ENCODE results near the gene MRPL55. TPM values are rescaled to one million over a fixed set of nuclear protein-coding genes. Genes with fewer than 3 reads are reported as not detected.

Gene MRPL55
- total RNA-seq, 1 experiment from 2014 or later: 63.7 TPM

DNA sequence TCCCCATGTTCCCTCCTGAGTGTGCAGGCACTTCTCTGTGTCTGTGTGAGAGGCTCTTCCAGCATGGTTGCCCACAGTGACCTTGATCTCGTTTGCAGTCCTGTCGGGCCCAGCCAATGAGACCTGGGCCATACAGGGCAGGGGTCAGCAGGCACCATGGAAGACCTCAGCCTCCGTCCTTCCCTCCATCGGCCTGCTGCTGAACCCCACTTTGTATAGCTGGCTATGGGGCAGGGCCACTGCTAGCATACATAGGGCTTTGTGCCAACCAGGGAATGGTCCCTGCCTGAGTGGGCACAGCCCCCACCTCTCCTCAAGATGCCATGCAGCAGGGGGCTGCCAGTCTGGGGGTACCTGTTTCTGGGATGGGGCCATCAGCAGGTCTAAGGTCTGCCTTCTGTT, 9.8 kb downstream of the MRPL55 start:
- intact Hi-C loops (cut with micrococcal nuclease; ENCODE audit: unreplicated experiment): no loop called here
- BruUV-seq (replicated peaks): no TSS peak
- ChIA-PET POLR2A (no interaction called here), CTCF (no interaction called here)
- H3K27me3 Mint-ChIP-seq (ENCODE audit: insufficient read depth, unreplicated experiment): no peaks in the 10 kb centered on the region
- peaks cover 10% of the 10 kb centered on the region for H3K4me1 Mint-ChIP-seq (ENCODE audit: low read depth, unreplicated experiment)
- peaks cover 17% of the 10 kb centered on the region for H3K9me3 Mint-ChIP-seq (ENCODE audit: unreplicated experiment)
- H3K9me3 ChIP-seq: 0 out of 2 replicates have a peak, but pooled peaks cover 3% of the 10 kb centered on the region
- no peak overlapping the region for H3K4me3 ChIP-seq (ENCODE audit: low read depth, low read length)
- H3K27me3 ChIP-seq (replicated peaks; ENCODE audit: control insufficient read depth, insufficient read depth, low read length): no peaks in the 10 kb centered on the region
- TF ChIP-seq, protein P1, sequence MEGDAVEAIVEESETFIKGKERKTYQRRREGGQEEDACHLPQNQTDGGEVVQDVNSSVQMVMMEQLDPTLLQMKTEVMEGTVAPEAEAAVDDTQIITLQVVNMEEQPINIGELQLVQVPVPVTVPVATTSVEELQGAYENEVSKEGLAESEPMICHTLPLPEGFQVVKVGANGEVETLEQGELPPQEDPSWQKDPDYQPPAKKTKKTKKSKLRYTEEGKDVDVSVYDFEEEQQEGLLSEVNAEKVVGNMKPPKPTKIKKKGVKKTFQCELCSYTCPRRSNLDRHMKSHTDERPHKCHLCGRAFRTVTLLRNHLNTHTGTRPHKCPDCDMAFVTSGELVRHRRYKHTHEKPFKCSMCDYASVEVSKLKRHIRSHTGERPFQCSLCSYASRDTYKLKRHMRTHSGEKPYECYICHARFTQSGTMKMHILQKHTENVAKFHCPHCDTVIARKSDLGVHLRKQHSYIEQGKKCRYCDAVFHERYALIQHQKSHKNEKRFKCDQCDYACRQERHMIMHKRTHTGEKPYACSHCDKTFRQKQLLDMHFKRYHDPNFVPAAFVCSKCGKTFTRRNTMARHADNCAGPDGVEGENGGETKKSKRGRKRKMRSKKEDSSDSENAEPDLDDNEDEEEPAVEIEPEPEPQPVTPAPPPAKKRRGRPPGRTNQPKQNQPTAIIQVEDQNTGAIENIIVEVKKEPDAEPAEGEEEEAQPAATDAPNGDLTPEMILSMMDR (IDR thresholded peaks at IDR 0.05; ENCODE audit: insufficient read depth in 1 of 2, low read depth in 1 of 2, low read length in 1 of 2, severe bottlenecking in 1 of 2, unreplicated experiment in 1 of 2): no peak
- H3K4me3 Mint-ChIP-seq (ENCODE audit: unreplicated experiment): no peak overlapping the region
- H3K27ac Mint-ChIP-seq (ENCODE audit: unreplicated experiment): peak overlapping the region; percentile 8
- H3K4me1 ChIP-seq: peaks cover 17% of the 10 kb centered on the region
- DNase-seq: peak in 1 of 2 experiments; percentile 32
- H3K36me3 ChIP-seq (ENCODE audit: control insufficient read depth, insufficient read depth, low read length): peaks cover 4% of the 10 kb centered on the region
- peaks cover 86% of the 10 kb centered on the region for H3K36me3 Mint-ChIP-seq (ENCODE audit: insufficient read depth, unreplicated experiment)

DNA sequence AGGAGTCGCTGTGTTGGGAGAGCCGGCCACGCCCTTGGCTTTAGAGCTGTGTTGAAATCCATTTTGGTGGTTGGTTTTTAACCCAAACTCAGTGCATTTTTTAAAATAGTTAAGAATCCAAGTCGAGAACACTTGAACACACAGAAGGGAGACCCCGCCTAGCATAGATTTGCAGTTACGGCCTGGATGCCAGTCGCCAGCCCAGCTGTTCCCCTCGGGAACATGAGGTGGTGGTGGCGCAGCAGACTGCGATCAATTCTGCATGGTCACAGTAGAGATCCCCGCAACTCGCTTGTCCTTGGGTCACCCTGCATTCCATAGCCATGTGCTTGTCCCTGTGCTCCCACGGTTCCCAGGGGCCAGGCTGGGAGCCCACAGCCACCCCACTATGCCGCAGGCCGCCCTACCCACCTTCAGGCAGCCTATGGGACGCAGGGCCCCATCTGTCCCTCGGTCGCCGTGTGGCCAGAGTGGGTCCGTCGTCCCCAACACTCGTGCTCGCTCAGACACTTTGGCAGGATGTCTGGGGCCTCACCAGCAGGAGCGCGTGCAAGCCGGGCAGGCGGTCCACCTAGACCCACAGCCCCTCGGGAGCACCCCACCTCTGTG, 10.7 kb downstream of the MRPL55 start:
- Histone ChIP-seq H3K4me3 (ENCODE audit: low read depth, low read length) (no peak overlapping the region), H3K27me3 (replicated peaks; ENCODE audit: control insufficient read depth, insufficient read depth, low read length) (no peaks in the 10 kb centered on the region), H3K36me3 (ENCODE audit: control insufficient read depth, insufficient read depth, low read length) (peaks cover 7% of the 10 kb centered on the region), H3K4me1 (peaks cover 9% of the 10 kb centered on the region; the same call in 1 of the 2 replicates), H3K9me3 (0 out of 2 replicates have a peak, but pooled peaks cover 3% of the 10 kb centered on the region)
- Mint-ChIP-seq H3K27ac (ENCODE audit: unreplicated experiment) (no peak overlapping the region), H3K9me3 (ENCODE audit: unreplicated experiment) (peaks cover 21% of the 10 kb centered on the region), H3K4me1 (ENCODE audit: low read depth, unreplicated experiment) (peaks cover 6% of the 10 kb centered on the region), H3K4me3 (ENCODE audit: unreplicated experiment) (no peak overlapping the region), H3K36me3 (ENCODE audit: insufficient read depth, unreplicated experiment) (peaks cover 87% of the 10 kb centered on the region), H3K27me3 (ENCODE audit: insufficient read depth, unreplicated experiment) (no peaks in the 10 kb centered on the region)
- BruUV-seq (replicated peaks): TSS peak; percentile 76
- POLR2A ChIA-PET: no interaction called here
- TF ChIP-seq, protein P1 (IDR thresholded peaks at IDR 0.05; ENCODE audit: insufficient read depth in 1 of 2, low read depth in 1 of 2, low read length in 1 of 2, severe bottlenecking in 1 of 2, unreplicated experiment in 1 of 2): no peak
- intact Hi-C loops (cut with micrococcal nuclease; ENCODE audit: unreplicated experiment): no loop called here
- CTCF ChIA-PET: no interaction called here
- DNase-seq: peak in 1 of 2 experiments; percentile 28

DNA sequence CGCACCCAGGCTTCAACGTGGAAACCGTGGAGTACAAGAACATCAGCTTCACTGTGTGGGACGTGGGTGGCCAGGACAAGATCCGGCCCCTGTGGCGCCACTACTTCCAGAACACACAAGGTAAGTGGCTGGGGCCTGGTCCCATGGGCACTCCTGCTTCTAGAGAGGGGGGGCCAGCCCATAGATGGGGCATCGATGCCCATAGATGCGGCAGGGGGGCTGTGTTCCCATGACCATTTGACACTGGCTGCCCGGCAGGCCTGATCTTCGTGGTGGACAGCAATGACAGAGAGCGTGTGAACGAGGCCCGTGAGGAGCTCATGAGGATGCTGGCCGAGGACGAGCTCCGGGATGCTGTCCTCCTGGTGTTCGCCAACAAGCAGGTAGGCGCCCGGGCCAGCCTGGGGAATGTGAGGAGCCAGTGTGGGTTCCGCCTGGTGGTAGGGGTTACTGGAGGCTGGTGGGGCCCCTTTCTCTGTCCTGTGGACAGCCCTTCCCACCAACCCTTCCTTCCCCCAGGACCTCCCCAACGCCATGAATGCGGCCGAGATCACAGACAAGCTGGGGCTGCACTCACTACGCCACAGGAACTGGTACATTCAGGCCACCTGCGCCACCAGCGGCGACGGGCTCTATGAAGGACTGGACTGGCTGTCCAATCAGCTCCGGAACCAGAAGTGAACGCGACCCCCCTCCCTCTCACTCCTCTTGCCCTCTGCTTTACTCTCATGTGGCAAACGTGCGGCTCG, 11.6 kb downstream of the MRPL55 start:
- Mint-ChIP-seq H3K27me3 (ENCODE audit: insufficient read depth, unreplicated experiment) (no peaks in the 10 kb centered on the region), H3K9me3 (ENCODE audit: unreplicated experiment) (peaks cover 21% of the 10 kb centered on the region), H3K27ac (ENCODE audit: unreplicated experiment) (no peak overlapping the region), H3K4me3 (ENCODE audit: unreplicated experiment) (no peak overlapping the region), H3K4me1 (ENCODE audit: low read depth, unreplicated experiment) (peaks cover 6% of the 10 kb centered on the region), H3K36me3 (ENCODE audit: insufficient read depth, unreplicated experiment) (peaks cover 90% of the 10 kb centered on the region)
- CTCF ChIA-PET: interaction anchor here (0.5 kb wide), 1 partner anchor 67 kb away, joined by 5 read pairs; no protein-coding TSS in a partner anchor
- Histone ChIP-seq H3K4me3 (ENCODE audit: low read depth, low read length) (no peak overlapping the region), H3K9me3 (peaks cover 9% of the 10 kb centered on the region; the same call in 1 of the 2 replicates), H3K27me3 (replicated peaks; ENCODE audit: control insufficient read depth, insufficient read depth, low read length) (no peaks in the 10 kb centered on the region), H3K36me3 (ENCODE audit: control insufficient read depth, insufficient read depth, low read length) (peaks cover 9% of the 10 kb centered on the region), H3K4me1 (peaks cover 16% of the 10 kb centered on the region)
- TF ChIP-seq, protein P1 (IDR thresholded peaks at IDR 0.05; ENCODE audit: insufficient read depth in 1 of 2, low read depth in 1 of 2, low read length in 1 of 2, severe bottlenecking in 1 of 2, unreplicated experiment in 1 of 2): no peak
- peak in 1 of 2 experiments; percentile 30 for DNase-seq
- BruUV-seq (replicated peaks): no TSS peak
- POLR2A ChIA-PET: no interaction called here
- intact Hi-C loops (cut with micrococcal nuclease; ENCODE audit: unreplicated experiment): no loop called here

Measured in Caco-2 (cell line).